ENCODE measurements around the gene RPSA.
A peak's percentile ranks its signal among the peaks of the same experiment; 100 is the strongest.
"Not testable (repeated sequence)": the region's sequence is repeated elsewhere in the genome, so short reads cannot be mapped to it uniquely, and the experiment has no call there.

The RPSA gene

DNA sequence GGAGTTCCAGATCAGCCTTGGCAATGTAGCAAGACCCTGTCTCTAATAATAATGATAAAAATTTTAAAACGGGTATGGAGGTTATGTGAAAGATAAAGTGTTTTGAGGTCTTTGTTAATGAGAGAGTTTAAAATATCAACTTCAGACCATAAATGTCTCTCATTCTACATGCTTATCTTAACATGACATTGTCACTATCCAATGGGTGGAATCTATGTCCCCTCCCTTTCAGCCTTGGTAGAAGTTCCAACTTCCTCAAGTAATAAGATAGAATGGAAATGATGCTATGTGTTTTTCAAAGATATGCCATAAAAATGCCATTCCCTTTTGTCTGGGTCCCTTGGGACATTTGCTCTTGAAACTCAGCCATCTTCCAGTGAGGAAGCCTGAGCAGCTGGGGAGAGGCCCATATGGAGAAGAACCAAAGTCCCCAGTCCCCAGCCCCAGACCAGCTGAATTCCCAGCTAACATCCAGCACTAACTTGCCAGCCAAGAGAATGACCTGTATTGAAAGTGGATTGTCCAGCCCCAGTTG lies 17.0 kb downstream of the RPSA start:
- DNase-seq, result no peak

DNA sequence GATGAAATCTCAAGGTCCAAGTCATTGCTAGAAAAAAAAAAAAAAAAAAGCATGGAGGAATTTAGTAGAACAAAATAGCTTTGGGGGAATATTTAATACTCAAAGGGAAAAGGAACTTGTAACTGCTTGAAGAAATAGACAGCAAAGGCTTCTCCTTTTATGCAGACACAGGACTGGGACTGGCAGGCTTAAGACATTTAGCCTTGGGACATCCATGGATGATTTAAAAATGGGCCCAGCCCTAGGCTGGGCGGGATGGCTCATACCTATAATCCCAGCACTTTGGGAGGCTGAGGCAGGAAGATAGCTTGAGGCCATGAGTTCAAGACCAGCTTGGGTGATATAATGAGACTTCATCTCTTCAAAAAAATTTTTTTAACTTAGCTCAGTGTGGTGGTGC lies 19.8 kb downstream of the RPSA start:
- no peak for DNase-seq

DNA sequence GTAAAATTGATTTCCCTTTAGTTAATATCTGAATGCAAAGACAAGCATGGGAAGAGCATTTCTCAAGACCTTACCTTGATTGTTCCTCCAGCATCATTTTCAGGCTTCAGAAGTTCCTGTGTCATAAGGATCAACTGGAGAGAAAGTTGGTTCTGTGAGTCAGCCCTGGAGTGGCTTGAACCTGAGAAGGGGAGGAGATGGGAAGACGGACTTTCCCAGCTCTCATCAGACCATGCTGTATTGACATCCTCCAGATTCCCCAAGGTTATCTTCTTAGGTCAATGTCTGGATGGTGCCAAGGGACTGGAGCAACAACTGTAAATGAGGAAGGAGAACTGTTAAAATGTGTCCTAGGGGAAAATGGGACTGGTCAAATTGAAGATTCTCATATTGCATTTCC lies 21.0 kb downstream of the RPSA start:
- no peak for DNase-seq

DNA sequence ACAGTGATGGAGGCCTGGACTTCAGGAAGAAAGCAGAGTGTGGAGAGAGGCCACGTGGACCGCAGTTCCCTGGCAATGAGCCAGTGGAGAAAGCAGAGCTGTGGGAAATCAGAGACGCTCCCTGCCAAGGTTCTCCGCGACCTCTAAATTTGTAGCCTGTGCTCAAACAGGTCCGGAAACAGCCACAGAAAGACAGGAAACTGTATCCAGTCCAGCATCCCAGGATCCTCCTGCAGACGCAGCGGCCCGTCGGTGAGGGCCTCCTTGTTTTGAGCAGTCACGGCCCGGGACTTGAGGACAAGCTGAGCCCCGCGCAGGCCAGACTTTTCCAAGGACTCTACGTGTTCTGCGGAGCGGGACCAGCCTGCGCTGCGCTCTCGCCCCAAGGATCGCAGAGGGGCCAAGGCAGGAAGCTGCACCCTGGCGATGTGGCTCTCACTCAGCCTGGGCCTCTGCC lies 22.3 kb downstream of the RPSA start:
- DNase-seq, result no peak

DNA sequence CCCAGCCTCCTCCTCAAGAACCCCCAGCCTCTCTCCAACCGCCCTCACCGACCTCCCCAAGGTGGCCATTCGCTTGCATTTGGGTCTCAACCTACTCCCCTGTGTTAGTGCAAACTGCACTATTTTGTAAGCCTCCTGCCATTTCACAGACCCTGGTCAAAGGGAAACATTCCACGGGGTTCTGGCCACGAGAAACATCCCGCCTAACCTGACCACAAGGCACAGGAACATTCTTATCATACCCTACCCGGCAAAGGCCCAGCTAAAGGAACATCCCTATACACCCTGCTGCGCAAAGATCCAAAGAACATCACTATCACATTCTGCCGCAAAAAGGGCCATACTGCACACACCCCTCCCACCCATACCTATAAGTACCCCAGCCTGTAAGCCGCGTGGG lies 22.9 kb downstream of the RPSA start:
- no peak for DNase-seq

DNA sequence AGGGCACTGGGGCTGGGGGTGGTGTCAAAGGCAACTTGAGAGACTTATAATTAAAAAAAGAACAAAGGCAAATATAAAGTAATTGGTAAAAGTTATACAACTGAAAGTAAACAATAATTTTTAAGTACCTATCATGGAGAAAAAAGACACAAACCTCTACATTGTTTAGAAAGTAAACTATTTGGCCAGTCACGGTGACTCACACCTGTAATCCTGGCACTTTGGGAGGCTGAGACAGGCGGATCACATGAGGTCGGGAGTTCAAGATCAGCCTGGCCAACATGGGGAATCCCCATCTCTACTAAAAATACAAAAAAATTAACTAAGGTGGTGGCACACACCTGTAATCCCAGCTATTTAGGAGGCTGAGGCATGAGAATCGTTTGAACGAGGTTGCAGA lies 25.8 kb downstream of the RPSA start:
- no peak for DNase-seq

DNA sequence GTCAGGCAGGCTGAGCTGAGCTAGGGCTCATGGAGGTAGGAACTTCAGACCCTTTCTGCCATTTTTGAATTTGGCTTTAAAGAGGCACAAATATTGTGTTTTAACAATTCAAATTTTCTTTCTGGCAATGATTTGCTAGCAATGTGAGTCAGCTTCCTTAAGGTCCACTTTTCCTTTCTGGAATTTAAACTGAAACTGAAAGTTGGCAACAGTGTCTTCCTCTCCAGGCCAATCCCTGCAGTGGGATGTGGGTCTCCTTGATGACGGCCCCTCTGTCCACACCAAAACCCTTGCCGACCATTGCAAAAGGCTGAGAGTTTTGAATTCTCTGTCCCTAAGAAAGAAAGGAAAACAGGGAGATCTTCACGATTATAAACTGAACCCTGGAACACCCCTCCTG lies 27.1 kb downstream of the RPSA start:
- DNase-seq, result no peak

DNA sequence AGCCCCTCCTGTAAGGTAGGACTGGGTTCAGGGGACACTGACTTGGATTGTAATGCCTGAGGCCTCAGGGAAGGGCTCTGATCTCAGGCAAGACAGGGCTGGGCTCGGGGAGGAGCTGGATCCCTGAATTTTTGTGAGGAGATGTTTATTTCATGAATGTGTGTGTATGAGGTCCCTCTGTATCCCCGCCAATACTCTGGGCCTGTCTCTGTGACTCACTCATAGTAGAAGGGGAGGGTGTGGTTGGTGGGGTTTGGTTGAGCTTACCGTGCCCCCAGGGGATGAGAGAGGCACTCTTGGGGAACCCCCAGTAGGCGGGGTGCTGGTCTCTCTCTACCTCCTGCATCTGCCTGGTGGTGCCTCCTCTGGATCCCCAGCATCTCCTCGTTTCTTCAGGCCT lies 28.1 kb downstream of the RPSA start:
- DNase-seq, result no peak

DNA sequence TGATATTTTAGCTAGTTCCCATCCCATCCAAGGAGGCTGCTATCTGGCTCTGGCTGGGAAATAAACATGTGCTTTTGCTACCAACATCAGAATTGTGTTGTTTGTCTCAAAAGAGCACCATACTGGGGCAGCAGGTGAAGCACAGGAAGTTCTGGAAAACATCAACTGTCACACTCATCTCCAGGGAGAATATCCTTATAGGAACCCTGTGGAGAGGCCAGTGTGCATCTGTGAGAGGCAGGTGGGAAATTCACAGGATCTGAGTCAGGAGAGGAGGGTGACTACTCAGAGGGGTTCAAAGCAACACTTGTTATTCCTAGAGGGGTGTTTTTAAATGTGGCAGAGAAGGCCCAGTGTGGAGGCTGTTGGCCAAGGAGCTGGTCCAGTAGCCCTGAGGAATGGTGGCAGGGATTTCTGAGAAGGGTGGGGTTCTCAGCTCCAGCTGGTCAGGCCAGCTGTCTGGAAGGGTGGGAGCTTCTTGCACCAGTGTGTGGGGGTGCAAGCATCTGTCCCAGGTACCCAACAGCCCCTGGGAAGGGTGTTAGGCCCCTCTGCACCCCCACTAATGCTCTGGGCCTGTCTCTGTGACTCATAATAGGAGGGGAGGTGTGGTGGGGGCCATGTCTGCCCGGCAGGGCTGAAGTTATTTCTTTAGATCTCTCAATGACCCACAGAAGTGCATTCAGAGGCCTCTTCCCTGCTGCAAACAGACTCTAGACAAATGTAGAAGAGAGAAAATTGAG lies 28.7 kb downstream of the RPSA start:
- DNase-seq, result no peak

DNA sequence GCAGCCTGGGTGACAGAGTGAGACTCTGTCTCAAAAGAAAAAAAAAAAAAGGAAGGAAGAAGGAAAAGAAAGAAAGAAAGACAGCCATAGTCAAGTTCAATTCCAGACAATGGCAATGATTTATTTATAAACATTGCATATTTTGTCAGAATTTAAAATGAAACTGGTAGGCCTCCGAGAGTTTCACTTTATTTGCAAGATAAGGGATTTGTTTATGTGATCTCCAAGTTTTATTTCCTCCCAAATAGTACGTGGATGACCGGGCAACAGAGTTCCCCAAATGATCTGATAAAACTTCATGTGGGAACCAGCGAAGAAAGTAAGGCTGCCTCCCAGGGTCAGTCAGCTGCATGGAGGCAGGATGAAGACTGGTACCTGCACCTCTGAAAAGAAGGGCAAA lies 32.4 kb downstream of the RPSA start:
- DNase-seq, result no peak

DNA sequence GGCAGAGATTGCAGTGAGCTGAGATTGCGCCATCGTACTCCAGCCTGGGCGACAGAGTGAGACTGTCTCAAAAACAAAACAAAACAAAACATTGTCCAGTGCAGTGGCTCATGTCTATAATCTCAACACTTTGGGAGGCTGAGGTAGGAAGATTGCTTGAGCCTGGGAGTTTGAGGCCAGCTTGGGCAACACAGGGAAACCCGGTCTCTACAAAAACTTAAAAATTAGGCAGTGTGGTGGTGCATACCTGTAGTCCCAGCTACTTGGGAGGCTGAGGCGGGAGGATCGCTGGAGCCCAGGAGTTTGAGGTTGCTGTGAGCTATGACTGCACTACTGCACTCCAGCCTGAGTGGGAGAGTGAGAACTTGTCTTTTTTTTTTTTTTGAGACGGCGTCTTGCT lies 33.8 kb downstream of the RPSA start:
- DNase-seq, result no peak

DNA sequence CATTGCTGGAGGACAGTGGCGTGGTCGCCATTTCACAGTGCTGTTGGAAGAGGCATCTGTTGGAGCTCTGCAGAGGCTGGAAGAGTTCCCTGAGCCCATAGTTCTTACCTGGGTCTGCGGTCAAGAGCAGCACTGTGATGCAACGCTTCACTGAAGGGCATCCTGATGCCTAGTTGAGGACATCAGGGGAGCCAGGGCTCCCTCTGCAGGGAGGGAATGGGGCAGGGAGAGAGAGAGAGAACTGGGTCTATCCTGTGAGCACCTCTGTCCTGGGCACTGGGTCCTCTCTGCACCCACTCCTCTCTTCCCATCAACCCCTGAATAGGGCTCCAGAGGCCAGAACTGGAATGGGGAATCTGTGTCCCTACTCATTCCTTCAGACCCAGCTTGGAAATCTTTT lies 37.0 kb downstream of the RPSA start:
- no peak for DNase-seq

DNA sequence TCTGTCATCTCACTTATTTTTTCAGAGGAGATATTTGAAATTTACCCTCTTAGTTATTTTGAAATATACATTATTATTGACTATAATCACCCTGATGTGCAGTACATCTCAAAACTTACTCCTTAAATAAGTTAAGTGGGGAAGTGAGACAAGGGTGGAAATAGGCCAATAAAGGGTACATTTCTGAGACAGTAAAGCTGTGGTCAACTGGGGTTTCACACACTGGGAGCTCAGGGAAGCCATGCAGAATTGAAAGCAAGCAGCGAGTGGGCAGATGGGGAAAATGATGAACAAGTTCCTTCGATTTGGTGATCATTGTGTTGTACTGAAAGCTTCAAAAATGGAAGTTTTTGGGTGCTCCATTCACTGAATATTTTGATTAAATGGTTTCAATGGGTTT lies 39.4 kb downstream of the RPSA start:
- DNase-seq, result no peak

DNA sequence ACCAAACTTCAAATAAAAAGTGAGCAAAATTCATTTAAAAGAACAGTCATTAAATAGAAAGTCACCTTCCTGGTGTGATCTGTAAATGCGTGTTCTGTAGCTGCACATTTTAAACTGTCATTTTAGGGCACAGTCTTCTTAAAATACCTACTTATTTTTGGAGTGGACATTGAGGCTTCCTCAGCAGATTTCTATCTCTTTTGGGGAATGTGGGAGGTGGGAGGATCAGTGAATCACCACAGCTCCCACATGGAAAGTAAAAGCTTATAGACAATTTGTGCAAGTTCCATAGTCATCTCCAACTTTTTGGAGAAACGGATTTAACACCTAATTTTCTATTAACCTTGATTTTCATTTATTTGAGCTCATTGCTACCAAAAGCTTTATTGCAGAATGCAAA lies 39.9 kb downstream of the RPSA start:
- DNase-seq, result no peak

DNA sequence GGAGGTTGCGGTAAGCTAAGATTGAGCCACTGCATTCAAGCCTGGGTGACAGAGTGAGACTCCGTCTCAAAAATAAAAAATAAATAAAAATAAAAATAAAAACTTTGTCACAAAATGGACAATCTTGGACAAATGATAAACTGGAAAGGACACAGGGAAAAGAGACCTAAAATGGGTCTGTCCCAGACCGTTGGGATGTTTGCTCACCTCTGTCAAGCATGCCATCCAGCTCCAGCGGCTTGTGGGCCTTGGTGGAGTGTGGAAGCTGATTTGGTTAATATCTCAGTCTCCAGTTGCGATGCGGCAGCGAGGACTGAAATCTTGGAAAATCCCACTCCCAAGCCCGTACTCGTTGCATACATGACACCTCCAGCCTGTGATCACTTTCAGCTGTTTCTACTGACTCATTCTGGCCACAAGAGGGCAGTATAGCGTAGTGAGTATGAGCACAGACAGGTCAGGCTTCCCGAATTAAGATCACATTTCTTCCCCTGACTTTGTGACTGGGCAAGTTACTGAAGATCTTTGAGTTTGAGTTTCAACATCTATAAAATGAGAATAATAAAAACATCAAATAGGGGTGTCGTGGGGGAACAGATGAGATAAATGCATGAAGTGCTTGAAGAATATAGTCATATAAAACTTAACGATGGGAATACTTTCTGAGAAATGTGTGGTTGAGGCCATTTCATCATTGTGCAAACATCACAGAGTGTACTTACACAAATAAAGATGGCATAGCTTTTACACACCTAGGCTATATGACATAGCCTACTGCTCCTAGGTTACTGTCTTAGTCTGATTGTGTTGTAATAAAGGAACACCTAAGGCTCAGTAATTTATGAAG lies 41.3 kb downstream of the RPSA start:
- DNase-seq, result peak; percentile 31

DNA sequence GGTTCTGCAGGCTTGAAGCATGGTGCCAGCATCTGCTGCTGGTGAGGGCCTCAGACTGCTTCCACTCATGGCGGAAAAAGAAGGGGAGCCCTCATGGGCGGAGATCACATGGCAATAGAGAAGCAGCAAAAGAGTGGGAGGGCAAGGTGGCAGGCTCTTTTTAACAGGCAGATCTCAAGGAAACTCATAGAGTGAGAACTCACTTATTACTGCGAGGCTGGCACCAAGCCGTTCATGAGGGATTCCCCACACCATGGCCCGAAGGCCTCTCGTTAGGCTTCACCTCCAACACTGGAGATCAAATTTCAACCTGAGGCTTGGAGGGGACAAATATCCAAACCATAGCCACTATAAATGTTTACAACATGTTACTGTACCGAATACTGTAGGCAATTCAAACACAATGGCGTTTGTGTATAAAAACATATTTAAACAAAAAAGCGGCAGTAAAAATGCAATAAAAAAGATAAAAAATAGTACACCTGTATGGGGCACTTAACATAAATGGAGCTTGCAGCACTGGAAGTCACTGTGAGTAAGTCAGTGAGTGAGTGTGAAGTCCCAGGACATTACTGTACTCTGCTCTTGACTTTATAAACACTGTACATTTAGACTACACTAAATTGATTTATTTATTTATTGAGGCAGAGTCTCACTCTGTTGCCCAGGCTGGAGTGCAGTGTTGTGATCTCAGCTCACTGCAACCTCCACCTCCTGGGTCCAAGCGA lies 42.1 kb downstream of the RPSA start:
- no peak for DNase-seq

DNA sequence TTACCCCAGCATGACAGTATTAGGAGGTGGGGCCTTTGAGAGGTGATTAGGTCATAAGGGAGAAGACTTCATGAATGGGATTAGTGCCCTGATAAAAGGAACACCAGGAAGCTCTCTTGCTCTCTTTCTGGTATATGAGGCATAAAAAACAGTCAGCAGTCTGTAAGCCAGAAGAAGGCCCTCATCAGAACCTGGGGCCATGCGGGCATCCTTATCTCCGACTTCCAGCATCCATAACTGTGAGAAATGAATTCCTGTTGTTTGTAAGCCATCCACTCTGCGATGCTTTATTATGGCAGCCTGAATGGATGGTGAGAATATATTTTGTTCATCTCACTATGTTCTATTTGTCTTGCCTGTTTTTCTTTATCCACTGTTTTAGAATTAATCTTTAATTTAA lies 43.3 kb downstream of the RPSA start:
- no peak for DNase-seq

DNA sequence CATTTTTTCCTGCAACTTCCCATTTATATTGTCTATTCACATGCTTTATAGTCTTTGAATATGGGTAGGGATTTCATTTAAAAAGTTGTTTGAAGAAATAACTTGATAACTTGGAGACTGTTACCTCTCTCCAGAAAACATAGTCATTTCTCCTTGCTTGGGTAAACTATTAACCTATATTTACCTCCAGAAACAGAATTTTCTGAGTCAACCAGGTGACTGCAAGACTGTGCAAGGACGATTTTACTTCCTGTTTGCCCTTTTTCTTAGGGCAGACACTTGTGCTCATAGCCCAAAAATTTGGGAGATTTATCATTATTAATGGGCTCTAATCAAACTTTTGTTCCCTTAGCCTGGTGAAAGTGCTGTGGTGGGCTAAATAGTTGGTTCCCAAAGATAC lies 46.6 kb downstream of the RPSA start:
- DNase-seq, result no peak

DNA sequence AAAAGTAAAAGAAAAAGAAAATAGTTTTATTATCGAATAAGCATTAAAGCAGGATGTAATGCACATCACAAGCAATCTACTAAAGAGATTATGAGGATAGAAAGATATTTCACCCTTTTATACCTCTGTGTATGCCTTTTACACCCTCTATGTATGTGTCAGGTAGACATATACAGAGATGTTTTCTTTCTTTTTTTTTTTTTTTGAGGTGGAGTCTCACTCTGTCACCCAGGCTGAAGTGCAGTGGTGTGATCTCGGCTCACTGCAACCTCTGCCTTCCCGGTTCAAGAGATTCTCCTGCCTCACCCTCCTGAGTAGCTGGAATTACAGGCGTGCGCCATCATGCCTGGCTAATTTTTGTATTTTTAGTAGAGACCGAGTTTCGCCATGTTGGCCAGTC lies 47.4 kb downstream of the RPSA start:
- not testable (repeated sequence) for DNase-seq

DNA sequence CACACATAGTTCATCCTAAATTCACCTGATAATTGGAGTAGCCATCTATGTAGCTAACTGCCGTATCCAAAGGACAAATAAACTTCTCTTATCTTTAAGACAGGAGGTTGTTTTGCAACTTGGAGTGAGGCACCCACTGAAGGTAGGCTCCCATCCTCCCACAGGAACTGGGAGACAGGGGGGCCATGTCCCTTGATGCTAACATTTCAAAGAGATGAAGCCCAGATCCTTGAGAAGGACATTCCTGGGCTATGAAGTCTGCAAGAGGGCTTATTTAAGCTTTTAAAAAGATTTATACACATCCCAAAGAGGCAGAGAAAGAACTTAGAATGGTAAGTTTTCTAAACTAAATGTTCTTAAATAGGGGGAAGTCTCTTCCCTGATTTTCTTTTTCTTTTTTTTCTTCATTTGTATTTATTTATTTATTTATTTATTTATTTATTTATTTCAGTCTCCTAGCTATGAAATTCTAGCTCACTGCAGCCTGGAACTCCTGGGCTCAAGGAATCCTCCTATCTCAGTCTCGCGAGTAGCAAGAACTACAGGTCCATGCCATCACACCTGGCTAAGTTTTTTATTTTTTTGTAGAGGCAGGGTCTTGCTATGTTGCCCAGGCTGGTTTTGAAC lies 48.2 kb downstream of the RPSA start:
- DNase-seq, result no peak

DNA sequence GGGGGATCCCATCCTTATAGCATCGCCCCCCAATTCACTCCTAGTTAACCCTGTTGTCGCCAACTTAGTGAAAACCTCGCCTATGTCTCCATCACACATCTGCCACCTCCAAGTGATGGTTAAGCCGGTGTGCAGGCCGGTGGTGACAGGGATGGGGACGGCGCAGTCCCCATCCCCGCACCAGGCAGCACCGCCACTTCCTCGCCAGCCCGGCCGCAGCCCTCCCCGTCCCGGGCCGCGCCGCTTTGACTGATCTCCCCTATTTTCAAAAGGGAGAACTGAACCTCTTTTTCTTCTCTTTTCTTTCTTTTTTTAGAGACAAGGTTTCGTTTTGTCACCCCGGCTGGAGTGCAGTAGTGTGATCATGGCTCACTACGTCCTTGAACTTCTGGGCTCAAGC lies 49.6 kb downstream of the RPSA start:
- no peak for DNase-seq

DNA sequence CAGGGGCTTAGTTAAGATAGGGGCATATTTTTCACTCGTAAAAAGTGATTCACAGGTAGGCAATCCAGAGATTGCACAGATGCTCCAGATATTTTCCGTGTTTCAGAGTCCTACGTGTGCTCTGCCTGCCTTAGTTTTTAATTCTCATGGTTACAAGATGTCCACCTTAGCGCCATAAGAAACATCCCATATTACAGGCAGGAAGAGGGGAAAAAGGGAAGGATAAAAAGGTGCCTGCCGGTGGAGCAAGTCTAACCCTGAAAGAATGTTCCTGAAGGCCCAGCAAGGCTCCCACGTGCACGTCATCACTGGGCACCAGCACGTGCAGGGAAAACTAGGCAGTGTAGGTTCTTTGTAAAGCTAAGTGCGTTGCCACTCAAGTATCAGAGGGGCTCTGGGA lies 50.8 kb downstream of the RPSA start:
- DNase-seq, result no peak

DNA sequence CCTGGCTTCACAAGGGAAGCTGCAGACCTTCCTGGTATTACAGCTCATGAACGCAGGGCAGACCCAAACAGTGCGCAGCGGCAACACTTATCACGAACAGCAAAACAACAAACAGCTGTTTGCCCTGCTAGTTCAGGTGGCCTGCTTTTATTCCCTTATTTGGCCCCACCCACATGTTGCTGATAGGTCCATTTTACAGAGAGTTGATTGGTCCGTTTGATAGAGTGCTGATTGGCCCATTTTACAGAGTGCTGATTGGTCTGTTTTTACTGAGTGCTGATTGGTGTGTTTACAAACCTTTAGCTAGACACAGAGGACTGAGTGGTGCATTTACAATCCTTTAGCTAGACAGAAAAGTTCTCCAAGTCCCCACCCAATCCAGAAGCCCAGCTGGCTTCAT lies 52.1 kb downstream of the RPSA start:
- not testable (repeated sequence) for DNase-seq

Data from NCI-H1694 (cell line).